Lower leg skin (tissue), 4 donors: ENCODE measurements around the gene CCDC9B. TPM values are rescaled to one million over a fixed set of nuclear protein-coding genes. Genes with fewer than 3 reads are reported as not detected.

Source experiments
- DNase-seq, 2 donors: peaks; one replicate each; pipeline ENCODE4 v3.0.0-alpha.2; 2019; ENCODE audit warnings: low spot score in 2 of 2
- H3K4me3 ChIP-seq: fragments of 200-600 bp; sonication (generic); 2 replicates; pipeline ENCODE4 v1.5.1; 2017; ENCODE audit warnings: mild to moderate bottlenecking, low read depth; ENCODE audit not compliant: poor library complexity, severe bottlenecking
- CTCF ChIP-seq, 3 donors: fragments of 450-650 bp; IDR thresholded peaks; one replicate each; pipeline ENCODE4 v1.5.1; 2016; ENCODE audit warnings: antibody characterized with exemption in 3 of 3, mild to moderate bottlenecking in 3 of 3, moderate library complexity in 2 of 3
- POLR2A ChIP-seq, 2 donors: fragments of 450-650 bp; IDR thresholded peaks; one replicate each; pipeline ENCODE4 v1.6.1; 2016 to 2017; ENCODE audit warnings: antibody characterized with exemption in 2 of 2, mild to moderate bottlenecking in 1 of 2, moderate library complexity in 1 of 2
- WGBS, 2 donors: methylation state at CpG; one replicate each; pipeline ENCODE4 v1.1.5; 2018; 5-methylcytosine and 5-hydroxymethylcytosine counted together
- intact Hi-C: fragments of 100-400 bp; cut with DNase I; formaldehyde crosslinking; loops from one replicate; pipeline ENCODE4 v1.15.0; 2023; ENCODE audit warnings: low total_unique reads
- total RNA-seq, 4 donors: library from RNA; depleted of rRNA; stranded (reverse); fragments of >200 nt; gene quantifications; one replicate each; pipeline ENCODE4 v1.1.0, GENCODE V29; 2016

Gene CCDC9B
- total RNA-seq, 4 donors from 2014 or later: 17.4 to 28.6 (median 24.7) TPM

- DNase-seq: no peak
- intact Hi-C loops: no loop called here
- WGBS, 2 donors: 91 to 96% methylated on average over 3 of the region's 3 CpGs
Observed at GRCh38 chr15:40316931-40317330, 23.8 kb downstream of the CCDC9B start.

GRCh38 chr15:40314723-40315276 is 25.9 kb downstream of the CCDC9B start:
- H3K4me3 ChIP-seq: no peak overlapping the region
- TF ChIP-seq CTCF (IDR thresholded peaks at IDR 0.05) (no peak), POLR2A (IDR thresholded peaks at IDR 0.05) (no peak)
- DNase-seq: no peak
- WGBS, 2 donors: 59 to 68% methylated on average over 4 of the region's 4 CpGs
- intact Hi-C loops: no loop called here

More at GRCh38 chr15:40316931-40317330, 23.8 kb downstream of the CCDC9B start:
- TF ChIP-seq POLR2A (IDR thresholded peaks at IDR 0.05): no peak
- no peak for TF ChIP-seq CTCF (IDR thresholded peaks at IDR 0.05)
- H3K4me3 ChIP-seq: no peak overlapping the region

GRCh38 chr15:40313531-40314398 is 27.0 kb downstream of the CCDC9B start:
- no peak for TF ChIP-seq POLR2A (IDR thresholded peaks at IDR 0.05)
- no peak for TF ChIP-seq CTCF (IDR thresholded peaks at IDR 0.05)
- no peak overlapping the region for H3K4me3 ChIP-seq

GRCh38 chr15:40312370-40313158 is 28.2 kb downstream of the CCDC9B start:
- no peak overlapping the region for H3K4me3 ChIP-seq
- TF ChIP-seq CTCF (IDR thresholded peaks at IDR 0.05) (no peak), POLR2A (IDR thresholded peaks at IDR 0.05) (no peak)
- intact Hi-C loops: no loop called here
- WGBS, 2 donors: 89 to 90% methylated on average over 10 of the region's 10 CpGs
- no peak for DNase-seq

More at GRCh38 chr15:40313531-40314398, 27.0 kb downstream of the CCDC9B start:
- intact Hi-C loops: no loop called here
- peak in 1 of 2 donors; percentile 69 for DNase-seq
- WGBS, 2 donors: 25 to 28% methylated on average over 10 of the region's 10 CpGs

- H3K4me3 ChIP-seq: no peak overlapping the region
- no peak for TF ChIP-seq CTCF (IDR thresholded peaks at IDR 0.05)
- no peak for TF ChIP-seq POLR2A (IDR thresholded peaks at IDR 0.05)
- 65 to 69% methylated on average over 3 of the region's 3 CpGs for WGBS, 2 donors
- no peak for DNase-seq
- intact Hi-C loops: no loop called here
Observed at GRCh38 chr15:40310993-40311392, 29.7 kb downstream of the CCDC9B start.
